K562 (cell line): ENCODE results near the gene NEDD4L. TPM values are rescaled to one million over a fixed set of nuclear protein-coding genes. Genes with fewer than 3 reads are reported as not detected.
A peak's percentile ranks its signal among the peaks of the same experiment; 100 is the strongest.

Source experiments
- ATAC-seq: fragments of 200-7000 bp; cut with Tn5 transposase; 3 replicates; pipeline ENCODE4 v1.9.1; 2020; ENCODE audit warnings: moderate library complexity
- BruUV-seq: library from RNA; stranded (reverse); fragments of 400-500 nt; replicated peaks from 2 replicates; lab custom pipeline; 2021; lab: Mats Ljungman, UMichigan
- CTCF ChIA-PET: fragments of 300-600 bp; formaldehyde crosslinking; extraction: SDS; loops from one replicate; lab custom pipeline; 2021; ENCODE audit warnings: low intra/inter-chr PET ratio; lab: Yijun Ruan, JAX
- POLR2A ChIA-PET: fragments of 300-600, 350-650 bp; sonication (Branson Sonifier 250); formaldehyde crosslinking; extraction: SDS; loops from one replicate; lab custom pipeline; 2021; ENCODE audit warnings: antibody characterized with exemption, inconsistent platforms; lab: Yijun Ruan, JAX
- DNase-seq, 4 experiments: peaks; one replicate each; pipeline versions ENCODE4 v3.0.0 to v3.0.0-alpha.2; 2011 to 2018; ENCODE audit warnings: low spot score in 3 of 4, mixed read lengths in 3 of 4; ENCODE audit errors: extremely low read depth in 1 of 4
- FAIRE-seq: peaks from 2 replicates; lab custom pipeline; 2011; peaks lifted over from hg19 to GRCh38; lab: Jason Lieb, UNC
- H2AFZ ChIP-seq: 2 replicates; pipeline ENCODE4 v1.6.0; 2011; ENCODE audit warnings: low read depth, low read length, control low read depth, inconsistent platforms
- H3K27ac ChIP-seq: fragments of 200-600 bp; 3 replicates; pipeline ENCODE4 v1.8.0; 2011; ENCODE audit warnings: low read depth, mild to moderate bottlenecking, control low read depth, inconsistent platforms, low read length, moderate library complexity, mixed read lengths; ENCODE audit errors: extremely low read depth
- H3K27me3 ChIP-seq, 2 experiments: fragments of 300-600 bp in 1 of 2; 2 replicates in 1 of 2; 3 replicates in 1 of 2; pipeline versions ENCODE4 v1.6.0 to v1.8.0; 2011; ENCODE audit warnings: inconsistent platforms in 2 of 2, low read length in 2 of 2, mild to moderate bottlenecking in 1 of 2, mixed read lengths in 1 of 2, moderate library complexity in 1 of 2; ENCODE audit not compliant: control insufficient read depth in 2 of 2, insufficient read depth in 2 of 2
- H3K36me3 ChIP-seq: fragments of 300-600 bp; 3 replicates; pipeline ENCODE4 v1.8.0; 2011; ENCODE audit warnings: mild to moderate bottlenecking, low read length, inconsistent platforms; ENCODE audit not compliant: control insufficient read depth, insufficient read depth
- H3K4me1 ChIP-seq, 2 experiments: fragments of 200-600 bp in 1 of 2; replicated peaks in 1 of 2; 2 replicates in 1 of 2; 3 replicates in 1 of 2; pipeline versions ENCODE4 v1.5.1 to v1.8.0; 2011; ENCODE audit warnings: inconsistent platforms in 2 of 2, low read length in 2 of 2, mild to moderate bottlenecking in 1 of 2, mixed read lengths in 1 of 2, moderate library complexity in 1 of 2; ENCODE audit not compliant: control insufficient read depth in 2 of 2, insufficient read depth in 2 of 2
- H3K4me2 ChIP-seq: 2 replicates; pipeline ENCODE4 v1.6.1; 2011; ENCODE audit warnings: low read length, control low read depth, inconsistent platforms, mixed read lengths; ENCODE audit not compliant: insufficient read depth
- H3K4me3 ChIP-seq: fragments of 200-600 bp; sonication (generic), shearing (Covaris generic); 2 replicates; pipeline ENCODE4 v1.5.1; 2016; ENCODE audit warnings: control low read depth, inconsistent platforms
- H3K79me2 ChIP-seq: fragments of 200-600 bp; 3 replicates; pipeline ENCODE4 v1.8.0; 2011; ENCODE audit warnings: low read length, inconsistent platforms; ENCODE audit not compliant: control insufficient read depth, insufficient read depth
- H3K9ac ChIP-seq, 2 experiments: 2 replicates each; pipeline versions ENCODE4 v1.6.0 to v1.6.1; 2011; ENCODE audit warnings: low read depth in 2 of 2, low read length in 2 of 2, control low read depth in 1 of 2, inconsistent platforms in 1 of 2, mild to moderate bottlenecking in 1 of 2, mixed read lengths in 1 of 2; ENCODE audit not compliant: insufficient read depth in 1 of 2
- H3K9me1 ChIP-seq: one replicate; pipeline ENCODE4 v1.6.0; 2011; ENCODE audit warnings: inconsistent platforms, mild to moderate bottlenecking, low read length, moderate library complexity; ENCODE audit not compliant: control insufficient read depth, insufficient read depth
- H3K9me3 ChIP-seq: replicated peaks from 2 replicates; pipeline ENCODE4 v1.5.1; 2011; ENCODE audit warnings: low read depth, low read length, inconsistent platforms; ENCODE audit not compliant: control insufficient read depth, insufficient read depth
- H4K20me1 ChIP-seq: replicated peaks from 2 replicates; pipeline ENCODE4 v1.6.1; 2011; ENCODE audit warnings: low read length, inconsistent platforms, mixed read lengths; ENCODE audit not compliant: control insufficient read depth, insufficient read depth
- HMG20A ChIP-seq: fragments of 450-650 bp; formaldehyde crosslinking; conservative IDR thresholded peaks from 2 replicates; pipeline ENCODE4 v1.4.0; 2020; ENCODE audit warnings: mild to moderate bottlenecking, mixed read lengths
- RFX1 ChIP-seq: fragments of 450-650 bp; IDR thresholded peaks from 2 replicates; pipeline ENCODE4 v1.6.1; 2016; ENCODE audit warnings: mild to moderate bottlenecking, moderate library complexity
- SP2 ChIP-seq: IDR thresholded peaks from 2 replicates; pipeline ENCODE4 v1.6.1; 2011; ENCODE audit warnings: mild to moderate bottlenecking, low read depth, low read length, moderate library complexity; ENCODE audit not compliant: poor library complexity, severe bottlenecking; ENCODE audit errors: extremely low read depth
- ZNF766 ChIP-seq: fragments of 200-800 bp; sonication (Bioruptor generic); conservative IDR thresholded peaks from 2 replicates; pipeline ENCODE4 v1.6.1; 2016; ENCODE audit warnings: missing genetic modification characterization, missing compliant biosample characterization
- WGBS: fragments of 100-300 bp; shearing (Covaris generic); methylation state at CpG from one replicate; pipeline ENCODE4 v1.1.6; 2016; ENCODE audit warnings: low coverage, mixed read lengths; ENCODE audit not compliant: insufficient coverage; ENCODE audit errors: missing lambda C conversion rate; 5-methylcytosine and 5-hydroxymethylcytosine counted together
- in situ Hi-C: fragments of 300-500 bp; cut with MboI; formaldehyde crosslinking; loops from 4 replicates; pipeline ENCODE4 v1.15.0; 2018; ENCODE audit warnings: inconsistent platforms, mixed read lengths
- intact Hi-C: fragments of 100-400 bp; cut with micrococcal nuclease; formaldehyde crosslinking; loops from 2 replicates; pipeline ENCODE4 v1.14.2; 2022
- polyA plus RNA-seq, 8 experiments: library from polyadenylated mRNA; depleted of rRNA in 4 of 8; stranded (reverse) in 5 of 8; unstranded in 3 of 8; fragments of >200 nt; fragmentation: Nextera tagmentation in 2 of 8; fragmentation: Illumina TruSeq in 1 of 8; extraction: Ambion mirVana in 2 of 8; extraction: Trizol in 1 of 8; gene quantifications; 2 replicates each; pipeline versions ENCODE4 v1.2.1 to v1.2.3, GENCODE V29; 2011 to 2014; ENCODE audit warnings: inconsistent platforms in 1 of 8, missing spikeins in 1 of 8
- total RNA-seq, 7 experiments: library from RNA; depleted of rRNA in 6 of 7; stranded (reverse); fragments of >200 nt in 6 of 7; fragmentation: Illumina TruSeq in 2 of 7; extraction: Trizol in 2 of 7; gene quantifications; 2 replicates each; pipeline versions ENCODE4 v1.2.1 to v1.2.3, GENCODE V29; 2011 to 2021; ENCODE audit warnings: low replicate concordance in 1 of 7

NEDD4L gene
- total and polyA plus RNA-seq, 9 of the 15 experiments (the other 6 are each of a cell fraction or from before 2014, with no cell fraction given) = 8.1 to 33.4 (median 19.9) TPM

DNA sequence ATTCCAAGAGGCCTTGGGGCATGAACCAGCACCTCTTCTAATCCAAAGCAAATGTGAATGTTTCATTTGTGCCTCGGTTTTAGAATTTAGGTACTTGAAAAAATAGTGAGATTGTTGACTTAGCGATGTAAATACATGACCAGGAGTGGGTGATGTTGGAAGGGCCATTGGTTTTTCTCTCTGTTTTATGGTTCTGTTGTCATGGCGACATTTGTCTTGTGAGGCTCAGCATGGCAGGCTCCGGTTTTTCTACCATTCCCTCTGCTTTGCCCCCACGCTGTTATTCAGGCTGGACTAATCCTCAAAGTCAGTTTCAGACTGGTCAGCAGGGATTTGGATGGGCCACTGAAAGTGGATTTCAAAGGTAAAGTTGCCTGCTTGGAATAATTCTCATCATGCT is 329.5 kb downstream of the NEDD4L start:
- no peak overlapping the region for H3K9ac ChIP-seq
- no peak overlapping the region for H3K4me2 ChIP-seq
- ATAC-seq (no peak), DNase-seq (no peak), FAIRE-seq (no peak)
- H3K9me3 ChIP-seq = no peaks in the 10 kb centered on the region
- POLR2A ChIA-PET = interaction anchor here (1.6 kb wide), 1 partner anchor 18 kb away, joined by 4 read pairs; no protein-coding TSS in a partner anchor
- CTCF ChIA-PET = no interaction called here
- no peaks in the 10 kb centered on the region for H3K27me3 ChIP-seq
- peaks cover 0 to 3% of the 10 kb centered on the region in 2 experiments; a peak in 1 of 5 replicates for H3K4me1 ChIP-seq
- H2AFZ ChIP-seq = no peak overlapping the region
- no peak overlapping the region for H3K4me3 ChIP-seq
- no peaks in the 10 kb centered on the region for H3K79me2 ChIP-seq
- H3K27ac ChIP-seq = no peak overlapping the region
- BruUV-seq = no TSS peak
- TF ChIP-seq ZNF766 (no peak), RFX1 (peak; percentile 51)
- intact Hi-C loops (no loop called here), in situ Hi-C loops (no loop called here)
- H4K20me1 ChIP-seq = no peaks in the 10 kb centered on the region
- peaks cover 18% of the 10 kb centered on the region; the same call in 1 of the 3 replicates for H3K36me3 ChIP-seq
- WGBS = 54% methylated on average over 3 of the region's 5 CpGs
- H3K9me1 ChIP-seq = no peaks in the 10 kb centered on the region

GRCh38 chr18:58375051-58375450 is 331.0 kb downstream of the NEDD4L start:
- H3K27me3 ChIP-seq = no peaks in the 10 kb centered on the region
- no peak for FAIRE-seq
- H3K4me3 ChIP-seq = no peak overlapping the region
- WGBS = 82% methylated on average over 6 of the region's 8 CpGs
- no peak overlapping the region for H2AFZ ChIP-seq
- H3K9me3 ChIP-seq = no peaks in the 10 kb centered on the region
- H3K4me1 ChIP-seq = peaks cover 0 to 4% of the 10 kb centered on the region in 2 experiments; a peak in 1 of 5 replicates
- TF ChIP-seq HMG20A (no peak), SP2 (no peak)
- peaks cover 18% of the 10 kb centered on the region; the same call in 1 of the 3 replicates for H3K36me3 ChIP-seq
- H4K20me1 ChIP-seq = no peaks in the 10 kb centered on the region
- ChIA-PET CTCF (no interaction called here), POLR2A (no interaction called here)
- in situ Hi-C loops = no loop called here
- no TSS peak for BruUV-seq
- no peak overlapping the region for H3K27ac ChIP-seq
- no peaks in the 10 kb centered on the region for H3K79me2 ChIP-seq
- no peak for DNase-seq
- ATAC-seq = no peak
- intact Hi-C loops = no loop called here
- H3K9me1 ChIP-seq = no peaks in the 10 kb centered on the region
- H3K4me2 ChIP-seq = no peak overlapping the region
- no peak overlapping the region for H3K9ac ChIP-seq
